Mucosa of rectum (tissue), 2 donors: ENCODE measurements around the gene NETO1.

Experiments
- H3K27ac ChIP-seq, 2 donors: one replicate each; pipeline ENCODE4 v1.7.0; 2013; ENCODE audit warnings: inconsistent platforms in 2 of 2, low read depth in 2 of 2, low read length in 2 of 2
- H3K27me3 ChIP-seq, 2 donors: one replicate each; pipeline ENCODE4 v1.7.0; 2013; ENCODE audit warnings: low read length in 2 of 2; ENCODE audit not compliant: control insufficient read depth in 2 of 2, insufficient read depth in 2 of 2
- H3K36me3 ChIP-seq, 2 donors: one replicate each; pipeline ENCODE4 v1.7.0; 2013; ENCODE audit warnings: low read length in 2 of 2; ENCODE audit not compliant: control insufficient read depth in 2 of 2, insufficient read depth in 2 of 2
- H3K4me1 ChIP-seq, 2 donors: one replicate each; pipeline ENCODE4 v1.7.0; 2013; ENCODE audit warnings: low read length in 2 of 2, mild to moderate bottlenecking in 1 of 2; ENCODE audit not compliant: control insufficient read depth in 2 of 2, insufficient read depth in 2 of 2
- H3K4me3 ChIP-seq, 2 donors: one replicate each; pipeline ENCODE4 v1.7.0; 2013; ENCODE audit warnings: low read length in 2 of 2
- H3K9ac ChIP-seq, 2 donors: one replicate each; pipeline ENCODE4 v1.7.0; 2013; ENCODE audit warnings: low read length in 2 of 2, low read depth in 1 of 2, mild to moderate bottlenecking in 1 of 2
- H3K9me3 ChIP-seq, 2 donors: one replicate each; pipeline ENCODE4 v1.7.0; 2013; ENCODE audit warnings: low read length in 2 of 2; ENCODE audit not compliant: control insufficient read depth in 2 of 2
- donor health status: healthy.
- donor health status: Normal muscosa, but diverticular disease.

NETO1 gene

DNA sequence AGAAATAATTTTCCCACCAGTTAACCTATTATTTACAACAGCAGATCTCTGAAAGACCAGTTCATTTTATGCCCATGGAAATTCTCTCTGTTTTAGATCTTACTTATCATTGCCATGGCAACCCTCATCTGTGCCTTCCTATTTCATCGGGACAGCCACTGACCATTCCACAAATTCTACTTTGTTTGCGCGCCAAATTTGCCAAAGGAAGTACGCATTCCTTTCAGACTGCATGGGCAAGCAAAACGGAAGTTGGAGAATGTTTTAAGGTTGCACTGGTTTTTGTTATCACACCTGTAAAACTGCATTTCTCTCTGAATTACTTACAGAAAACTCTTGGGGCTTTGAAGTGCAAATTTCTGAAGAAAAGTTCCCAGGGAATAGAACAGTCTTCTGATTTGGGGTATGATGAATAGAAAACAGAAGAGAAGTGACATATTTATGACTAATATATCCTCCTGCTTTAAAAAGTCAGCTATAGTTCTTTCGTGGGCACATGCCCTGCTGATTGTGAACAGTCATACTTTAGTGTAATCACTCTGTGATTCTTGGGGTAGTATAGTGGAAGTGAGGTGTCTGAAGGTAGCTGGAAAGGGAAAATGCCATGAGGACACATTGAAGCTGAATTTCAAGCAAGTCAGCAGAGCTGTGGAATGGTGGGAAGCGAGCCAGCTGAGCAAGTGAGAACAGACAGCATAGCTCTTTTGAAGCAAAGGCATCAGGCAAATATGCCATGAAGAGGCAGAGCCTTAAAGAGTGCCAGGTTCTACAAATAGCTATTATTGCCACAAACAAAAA is 20.9 kb downstream of the NETO1 start:
- Histone ChIP-seq H3K27me3 (no peaks in the 10 kb centered on the region), H3K27ac (no peak overlapping the region), H3K9ac (no peak overlapping the region), H3K4me1 (no peaks in the 10 kb centered on the region), H3K4me3 (no peak overlapping the region), H3K36me3 (no peaks in the 10 kb centered on the region), H3K9me3 (no peaks in the 10 kb centered on the region)

DNA sequence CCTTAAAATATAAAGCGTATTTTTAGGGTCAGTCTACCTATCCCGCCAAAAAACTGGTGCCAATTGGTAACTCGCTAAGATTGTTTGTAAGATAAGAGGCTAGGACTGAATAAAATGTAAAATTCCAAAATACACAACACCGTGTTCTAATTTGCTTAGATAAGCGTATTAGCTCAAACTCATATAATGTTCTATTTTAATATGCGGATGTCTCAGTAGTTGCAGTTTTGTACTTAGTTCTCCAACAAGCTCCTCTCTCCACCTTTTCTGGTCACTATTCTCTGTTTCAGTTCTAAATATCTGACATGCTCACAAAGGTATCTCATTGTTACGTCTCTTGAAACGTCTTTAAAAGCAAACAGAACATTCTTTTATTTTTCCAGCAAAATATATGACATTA is 24.0 kb downstream of the NETO1 start:
- no peak overlapping the region for H3K9ac ChIP-seq
- H3K27ac ChIP-seq, result no peak overlapping the region
- no peaks in the 10 kb centered on the region for H3K4me1 ChIP-seq
- H3K27me3 ChIP-seq, result no peaks in the 10 kb centered on the region
- H3K9me3 ChIP-seq, result no peaks in the 10 kb centered on the region
- H3K36me3 ChIP-seq, result no peaks in the 10 kb centered on the region
- no peak overlapping the region for H3K4me3 ChIP-seq

DNA sequence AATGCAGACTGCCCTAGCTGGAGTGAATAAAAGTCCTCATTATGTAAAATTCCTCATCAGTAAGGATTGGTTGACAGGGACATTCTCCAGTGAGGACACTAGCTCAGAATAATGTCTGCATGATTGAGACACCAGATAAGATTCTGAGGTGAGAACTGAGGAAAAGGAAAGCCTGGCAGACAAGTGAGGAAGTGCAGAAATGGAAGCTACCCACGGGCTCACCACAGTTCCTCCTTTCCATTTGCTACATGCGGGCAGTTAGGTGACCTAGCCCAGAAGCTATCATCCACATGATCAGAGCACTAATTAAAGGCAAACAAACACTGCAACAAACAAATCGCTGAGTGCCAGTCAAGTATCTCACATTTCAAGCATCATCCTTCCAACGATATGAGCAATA is 27.7 kb downstream of the NETO1 start:
- Histone ChIP-seq H3K9ac (no peak overlapping the region), H3K36me3 (no peaks in the 10 kb centered on the region), H3K27ac (no peak overlapping the region), H3K4me3 (no peak overlapping the region), H3K27me3 (no peaks in the 10 kb centered on the region), H3K4me1 (no peaks in the 10 kb centered on the region), H3K9me3 (no peaks in the 10 kb centered on the region)

DNA sequence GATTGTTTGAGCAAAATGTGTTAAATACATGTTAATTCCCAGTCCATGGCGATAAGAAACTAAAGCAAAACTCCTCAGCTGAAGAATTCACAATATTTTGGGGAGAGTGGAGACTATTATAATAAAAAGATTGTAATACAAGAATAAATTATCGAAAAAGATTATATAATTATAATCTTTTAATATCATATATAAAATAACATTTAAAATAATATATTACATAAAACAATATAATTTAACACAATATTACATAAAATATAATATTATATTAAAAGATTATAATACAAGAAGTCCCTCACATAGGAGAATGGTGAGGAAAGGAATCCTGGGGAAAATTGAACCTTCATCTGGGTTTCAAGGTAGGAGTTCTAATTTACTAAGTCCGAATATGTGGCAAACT is 33.1 kb downstream of the NETO1 start:
- no peaks in the 10 kb centered on the region for H3K36me3 ChIP-seq
- no peak overlapping the region for H3K4me3 ChIP-seq
- H3K9me3 ChIP-seq, result peaks cover 0 to 5% of the 10 kb centered on the region in 2 donors
- H3K27me3 ChIP-seq, result no peaks in the 10 kb centered on the region
- H3K27ac ChIP-seq, result no peak overlapping the region
- no peaks in the 10 kb centered on the region for H3K4me1 ChIP-seq
- H3K9ac ChIP-seq, result no peak overlapping the region

DNA sequence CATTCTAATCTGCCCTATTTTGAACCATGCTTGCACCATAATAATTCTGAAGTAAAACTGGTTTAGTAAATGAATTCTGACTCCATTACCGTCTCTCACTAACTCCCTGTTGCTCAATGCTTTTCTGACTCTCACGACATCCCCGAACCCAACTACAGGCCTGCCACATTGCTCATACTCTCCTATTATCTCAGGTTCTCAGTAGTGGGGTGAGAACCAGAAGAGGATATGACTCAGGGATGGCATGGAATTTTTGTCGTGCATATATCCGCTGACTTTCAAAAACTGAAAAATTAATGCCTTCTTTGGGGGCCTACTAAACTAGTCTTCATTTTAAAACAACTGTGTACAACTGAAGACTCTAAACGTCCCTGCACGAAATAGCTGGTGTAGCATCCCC is 34.3 kb downstream of the NETO1 start:
- no peak overlapping the region for H3K27ac ChIP-seq
- H3K36me3 ChIP-seq, result no peaks in the 10 kb centered on the region
- H3K9me3 ChIP-seq, result peaks cover 0 to 5% of the 10 kb centered on the region in 2 donors
- no peak overlapping the region for H3K9ac ChIP-seq
- H3K27me3 ChIP-seq, result no peaks in the 10 kb centered on the region
- H3K4me3 ChIP-seq, result no peak overlapping the region
- no peaks in the 10 kb centered on the region for H3K4me1 ChIP-seq

DNA sequence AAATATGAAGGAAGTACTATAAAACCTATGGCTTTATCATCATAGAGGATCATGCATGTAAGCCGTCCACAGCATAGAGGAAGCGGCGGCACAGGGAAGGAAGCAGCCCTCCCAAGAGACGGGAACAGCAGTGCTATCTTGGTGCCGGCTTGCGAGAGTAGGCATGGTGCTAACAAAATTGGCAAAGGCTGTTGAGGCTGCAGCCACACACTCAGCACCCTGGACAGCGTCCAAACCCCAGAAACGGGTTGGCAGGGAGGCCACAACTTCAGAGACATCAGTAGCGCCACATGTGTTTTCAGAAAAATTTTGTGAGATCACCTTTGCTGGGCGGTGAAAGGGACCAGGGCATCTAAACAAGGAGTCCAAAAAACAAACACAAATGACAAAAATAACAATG is 37.7 kb downstream of the NETO1 start:
- Histone ChIP-seq H3K36me3 (no peaks in the 10 kb centered on the region), H3K27me3 (no peaks in the 10 kb centered on the region), H3K9me3 (peaks cover 0 to 5% of the 10 kb centered on the region in 2 donors), H3K27ac (no peak overlapping the region), H3K9ac (no peak overlapping the region), H3K4me3 (no peak overlapping the region), H3K4me1 (no peaks in the 10 kb centered on the region)

DNA sequence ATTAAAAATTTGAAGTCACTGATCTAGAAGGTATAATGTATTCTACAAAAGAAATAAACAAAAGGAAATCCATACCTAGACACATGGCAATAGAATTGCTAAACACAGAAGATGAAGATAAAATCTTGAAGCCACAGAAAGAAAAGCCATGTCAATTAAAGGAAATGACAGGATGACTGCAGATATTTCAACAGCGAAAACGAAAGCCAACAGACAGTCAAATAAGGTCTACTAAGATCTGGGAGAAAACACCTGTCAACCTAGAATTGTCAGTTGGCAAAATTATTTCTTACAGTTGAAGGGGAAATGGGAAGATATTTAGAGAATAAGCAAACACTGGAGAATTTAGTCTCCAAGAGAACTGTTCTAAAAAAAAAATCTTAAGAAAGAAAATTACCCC is 39.2 kb downstream of the NETO1 start:
- H3K9me3 ChIP-seq, result peaks cover 0 to 2% of the 10 kb centered on the region in 2 donors
- no peaks in the 10 kb centered on the region for H3K4me1 ChIP-seq
- H3K4me3 ChIP-seq, result no peak overlapping the region
- no peak overlapping the region for H3K9ac ChIP-seq
- no peaks in the 10 kb centered on the region for H3K27me3 ChIP-seq
- H3K36me3 ChIP-seq, result no peaks in the 10 kb centered on the region
- H3K27ac ChIP-seq, result no peak overlapping the region

DNA sequence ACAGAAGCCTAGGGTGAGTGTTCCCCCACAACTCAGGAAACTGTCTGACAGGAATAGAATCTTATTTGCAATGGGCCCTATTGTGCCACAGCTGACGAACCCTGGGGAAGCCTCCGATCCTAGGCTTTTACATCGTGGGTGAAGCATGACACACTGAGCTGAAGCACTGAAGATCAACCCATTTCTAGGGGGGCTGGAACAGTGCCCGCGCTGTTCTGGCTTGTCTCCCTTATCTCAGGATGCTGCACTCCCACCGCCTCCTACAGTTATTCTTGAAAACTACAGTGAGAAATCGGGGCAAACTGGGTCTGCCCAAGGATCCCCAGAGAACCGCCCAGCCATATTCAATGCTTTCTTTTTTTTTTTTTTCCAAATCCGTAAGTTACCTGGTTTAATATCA is 41.1 kb downstream of the NETO1 start:
- Histone ChIP-seq H3K9me3 (peaks cover 0 to 2% of the 10 kb centered on the region in 2 donors), H3K4me1 (no peaks in the 10 kb centered on the region), H3K9ac (no peak overlapping the region), H3K4me3 (no peak overlapping the region), H3K27ac (no peak overlapping the region), H3K36me3 (no peaks in the 10 kb centered on the region), H3K27me3 (no peaks in the 10 kb centered on the region)

DNA sequence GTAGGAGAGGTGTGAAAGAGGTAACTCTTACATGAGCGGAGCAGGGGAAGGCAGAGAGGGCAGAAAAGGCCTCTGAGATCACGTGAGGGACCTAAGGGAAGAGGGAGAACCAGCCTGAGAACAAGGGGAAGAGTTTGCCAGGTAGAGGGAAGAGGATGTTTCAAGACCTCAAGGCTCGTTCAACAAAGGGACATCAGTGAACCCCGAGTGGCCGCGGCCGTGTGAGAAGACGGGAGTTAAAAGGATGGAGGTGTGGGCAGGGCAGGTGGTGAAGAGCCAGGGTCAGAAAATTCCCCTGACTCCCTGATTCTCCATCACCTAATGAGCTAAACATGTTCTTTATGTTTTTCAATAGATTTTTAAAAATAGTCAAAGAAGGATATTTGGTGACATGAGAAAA is 44.4 kb downstream of the NETO1 start:
- no peaks in the 10 kb centered on the region for H3K27me3 ChIP-seq
- no peaks in the 10 kb centered on the region for H3K36me3 ChIP-seq
- no peak overlapping the region for H3K9ac ChIP-seq
- no peak overlapping the region for H3K27ac ChIP-seq
- no peak overlapping the region for H3K4me3 ChIP-seq
- H3K9me3 ChIP-seq, result no peaks in the 10 kb centered on the region
- no peaks in the 10 kb centered on the region for H3K4me1 ChIP-seq

DNA sequence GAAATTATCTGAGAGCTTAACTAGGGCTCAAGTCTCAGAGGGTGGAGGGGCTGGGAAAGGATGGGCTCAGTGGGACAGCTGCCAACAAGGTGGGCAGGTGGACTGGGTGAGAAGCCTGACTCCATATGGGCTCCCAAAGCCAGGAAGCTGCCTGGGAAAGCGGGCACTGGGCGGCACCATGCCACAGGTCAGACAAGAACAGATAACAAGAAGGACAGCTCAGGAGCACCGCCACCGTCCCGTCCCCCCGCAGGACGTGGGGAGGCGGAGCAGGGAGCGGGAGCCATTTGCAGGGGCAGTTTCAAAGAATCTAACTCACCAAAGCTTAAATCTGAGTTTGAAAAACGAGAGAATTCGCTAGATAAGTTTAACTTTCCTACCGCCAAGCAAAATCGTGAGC is 45.6 kb downstream of the NETO1 start:
- no peak overlapping the region for H3K4me3 ChIP-seq
- no peak overlapping the region for H3K9ac ChIP-seq
- H3K9me3 ChIP-seq, result no peaks in the 10 kb centered on the region
- no peak overlapping the region for H3K27ac ChIP-seq
- H3K4me1 ChIP-seq, result no peaks in the 10 kb centered on the region
- H3K36me3 ChIP-seq, result no peaks in the 10 kb centered on the region
- no peaks in the 10 kb centered on the region for H3K27me3 ChIP-seq
